DMS79 treated with DMSO at 0.1 percent for 48 hours (cell line): ENCODE measurements around the gene GULP1.

Experiments used
- DNase-seq: peaks from one replicate; lab custom pipeline; 2025; lab: John Stamatoyannopoulos, UW

GULP1 gene

GRCh38 chr2:188473306-188473705 lies 181.6 kb downstream of the GULP1 start:
- DNase-seq = no peak

- DNase-seq = no peak
Measured at GRCh38 chr2:188474316-188474715, 182.6 kb downstream of the GULP1 start.

- DNase-seq = no peak
Measured at GRCh38 chr2:188475945-188476344, 184.3 kb downstream of the GULP1 start.

- no peak for DNase-seq
Measured at GRCh38 chr2:188477564-188478103, 186.0 kb downstream of the GULP1 start.

DNA sequence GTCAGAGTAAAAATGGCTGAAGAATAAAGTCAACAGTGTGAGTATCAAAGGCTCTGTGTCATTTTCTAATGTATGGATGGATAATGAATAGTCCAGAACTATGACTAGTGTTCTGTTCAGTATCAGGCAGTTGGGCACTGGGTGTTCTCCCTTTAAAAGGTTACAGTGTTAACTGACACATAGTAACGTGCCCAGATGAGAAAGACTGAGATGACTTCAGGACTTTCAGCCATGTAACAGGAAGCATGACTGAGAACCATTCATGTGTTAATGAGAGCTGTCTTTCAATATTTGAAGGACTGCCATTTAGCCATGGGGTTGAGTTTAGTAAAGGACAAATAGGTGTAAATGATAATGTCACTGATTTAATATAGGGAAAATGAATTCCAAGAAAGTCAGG lies 187.1 kb downstream of the GULP1 start:
- no peak for DNase-seq

DNA sequence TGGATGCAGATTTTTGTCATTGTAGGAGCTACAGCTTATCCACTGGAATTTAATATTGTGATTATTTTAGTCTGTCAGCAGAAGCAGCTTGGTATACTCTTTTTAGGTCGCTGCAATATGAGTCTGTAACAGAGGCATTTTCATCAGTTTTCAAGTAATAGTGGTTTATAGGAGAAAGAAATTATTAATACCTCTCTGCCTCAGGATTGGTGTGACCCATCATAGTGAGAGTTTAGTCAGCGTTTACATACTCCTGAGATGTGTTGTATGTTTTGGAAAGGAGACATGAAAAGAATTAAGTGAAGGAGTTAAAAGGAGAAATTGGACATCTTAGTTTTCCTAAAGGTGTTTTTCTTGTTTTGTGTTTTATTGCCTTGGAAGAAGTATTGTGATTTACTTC lies 189.8 kb downstream of the GULP1 start:
- no peak for DNase-seq

GRCh38 chr2:188485496-188485895 lies 193.8 kb downstream of the GULP1 start:
- no peak for DNase-seq

DNA sequence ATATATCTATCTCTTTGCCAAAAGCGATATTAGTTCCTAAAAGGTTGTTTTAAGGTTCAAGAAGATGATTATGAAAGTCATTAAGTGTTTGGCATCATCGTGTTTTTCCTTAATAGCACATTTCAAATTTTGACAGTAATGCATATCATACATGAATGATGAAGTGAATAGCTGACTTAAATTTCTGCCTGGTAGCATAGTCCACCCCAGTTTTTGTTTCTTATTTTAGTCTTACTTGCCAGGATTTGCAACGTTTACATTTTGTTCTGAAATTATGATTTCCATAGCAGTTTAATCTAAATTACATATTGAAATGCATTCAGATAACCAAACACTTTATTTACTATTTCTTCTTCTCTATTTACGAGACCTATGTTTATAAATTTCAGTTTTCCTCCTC lies 201.1 kb downstream of the GULP1 start:
- DNase-seq = no peak

GRCh38 chr2:188494906-188495305 lies 203.2 kb downstream of the GULP1 start:
- no peak for DNase-seq

- no peak for DNase-seq
Measured at GRCh38 chr2:188495969-188496431, 204.3 kb downstream of the GULP1 start.

DNA sequence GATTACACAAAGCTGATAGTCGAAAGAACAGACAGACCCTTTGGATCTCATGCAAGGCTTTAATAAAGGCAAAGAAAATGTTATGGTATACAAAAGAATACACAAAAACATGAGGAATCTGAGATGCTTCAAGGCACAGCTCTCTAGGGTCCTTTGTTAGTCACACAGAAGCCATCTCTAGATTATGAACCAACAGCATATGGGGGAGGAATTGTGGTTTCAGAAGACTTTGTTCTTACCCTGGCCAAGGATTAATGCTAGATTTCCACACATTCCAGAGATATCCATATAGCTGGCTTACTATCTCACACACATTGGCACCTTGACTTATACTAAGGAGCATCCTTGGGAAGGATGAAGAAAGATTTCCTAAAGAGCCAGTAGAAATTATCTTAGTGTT lies 206.1 kb downstream of the GULP1 start:
- DNase-seq = no peak

DNA sequence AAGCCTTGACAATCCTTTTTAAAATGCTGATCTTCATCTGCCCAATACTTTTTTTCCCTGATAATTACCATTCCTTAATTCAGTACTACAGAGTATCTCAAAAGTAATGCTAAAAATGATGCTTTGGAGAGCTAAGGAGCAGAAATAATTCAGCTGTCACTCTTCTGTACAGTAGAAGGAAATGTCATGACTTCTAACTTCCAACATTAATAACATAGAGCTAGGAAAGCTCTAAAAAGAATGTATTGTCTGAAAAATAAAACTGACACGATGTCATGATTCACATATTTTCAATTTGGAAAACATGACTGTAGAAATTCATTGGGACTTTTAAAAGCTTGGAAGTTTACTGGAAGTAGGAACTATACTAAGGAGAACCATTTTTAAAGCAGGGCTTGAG lies 212.3 kb downstream of the GULP1 start:
- no peak for DNase-seq

- no peak for DNase-seq
Measured at GRCh38 chr2:188506843-188507242, 215.2 kb downstream of the GULP1 start.

GRCh38 chr2:188511346-188511745 lies 219.7 kb downstream of the GULP1 start:
- no peak for DNase-seq

GRCh38 chr2:188512456-188512855 lies 220.8 kb downstream of the GULP1 start:
- DNase-seq = no peak

DNA sequence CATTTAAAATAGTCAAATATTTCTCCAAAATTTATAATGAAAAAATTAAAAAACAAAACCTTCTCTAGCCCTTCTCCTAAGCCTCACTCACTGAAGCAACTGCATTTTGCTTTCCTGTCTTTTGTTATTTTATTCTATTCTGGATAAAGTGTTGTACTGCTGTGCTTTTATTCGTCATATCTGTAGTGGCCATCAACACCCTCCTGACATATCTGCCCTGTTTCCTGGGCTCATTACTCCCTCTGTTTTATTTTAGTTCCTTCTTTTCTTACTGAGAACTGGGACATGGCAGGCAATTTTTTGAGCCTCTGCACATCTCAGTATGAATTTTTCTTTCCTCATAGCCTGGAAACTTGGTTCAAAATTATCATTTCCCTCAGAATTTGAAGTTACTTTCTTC lies 224.2 kb downstream of the GULP1 start:
- DNase-seq = no peak

DNA sequence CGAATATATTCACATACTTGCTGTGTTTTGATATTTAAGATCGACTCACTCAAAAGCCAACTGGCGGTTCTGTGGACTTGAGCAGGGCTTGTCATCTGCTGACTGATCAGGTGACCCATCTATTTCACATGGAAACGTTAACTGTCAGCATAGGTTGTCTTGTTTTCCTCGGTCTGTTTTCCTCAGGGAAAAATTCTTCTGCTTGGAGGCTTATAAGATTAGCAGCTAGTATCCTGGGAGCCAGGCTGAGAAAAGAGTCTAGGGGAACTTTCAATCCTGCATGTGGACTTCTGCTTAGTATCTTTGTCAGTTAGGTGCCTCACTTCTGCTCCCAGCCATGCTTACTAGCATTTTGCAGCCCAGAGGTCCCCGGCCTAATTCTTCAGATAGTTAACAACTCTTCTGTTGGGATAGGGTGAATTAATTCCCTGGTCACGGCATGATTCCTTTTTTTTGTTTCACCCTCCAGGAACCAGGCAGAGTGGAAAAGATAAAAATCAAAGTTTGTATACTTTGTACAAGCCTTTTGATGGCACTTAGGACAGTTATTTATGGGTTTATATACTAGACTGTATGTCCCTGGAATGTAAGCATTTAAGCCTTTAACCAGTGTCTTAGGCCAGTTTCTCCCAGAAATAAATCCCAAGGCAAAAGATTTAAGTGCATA lies 226.0 kb downstream of the GULP1 start:
- DNase-seq = no peak

DNA sequence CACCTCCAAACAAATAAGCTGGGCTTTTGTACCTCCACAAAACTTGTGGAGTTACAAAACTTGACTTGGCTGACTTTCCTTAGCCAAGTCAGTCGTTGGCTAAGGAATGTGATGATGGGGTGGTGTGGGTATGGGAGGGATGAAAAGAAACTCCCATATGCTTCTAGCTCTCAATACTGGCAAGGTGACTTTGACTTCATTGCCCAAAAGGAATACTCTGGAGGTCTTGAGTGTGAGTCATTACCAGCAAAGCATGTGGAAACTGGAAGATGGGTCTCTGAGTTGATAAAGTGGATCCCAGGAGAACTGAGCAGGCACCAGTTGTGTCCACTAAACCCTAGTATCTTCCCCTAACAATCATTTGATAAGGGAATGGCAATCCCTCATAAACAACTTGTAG lies 226.7 kb downstream of the GULP1 start:
- no peak for DNase-seq

DNA sequence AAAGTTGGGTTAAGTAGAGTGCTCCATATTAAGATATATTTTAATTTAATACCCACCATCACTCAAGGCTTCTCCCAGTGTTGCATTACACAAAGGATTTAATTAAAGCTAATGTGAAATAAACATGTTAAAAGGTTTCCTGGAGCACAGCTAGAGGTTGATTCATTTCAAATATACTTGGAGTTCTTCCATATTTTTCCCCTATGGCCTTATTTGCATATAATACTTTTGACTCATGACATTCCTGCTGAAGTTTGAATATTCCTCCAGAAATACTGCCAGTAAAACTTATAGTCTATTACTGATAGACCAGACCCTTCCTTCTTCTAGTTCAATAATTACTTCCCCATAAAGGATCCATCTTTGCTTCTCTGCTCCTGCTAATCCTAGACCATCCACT lies 227.5 kb downstream of the GULP1 start:
- DNase-seq = no peak

- DNase-seq = no peak
Measured at GRCh38 chr2:188522517-188522916, 230.8 kb downstream of the GULP1 start.

- DNase-seq = no peak
Measured at GRCh38 chr2:188523919-188524318, 232.2 kb downstream of the GULP1 start.

DNA sequence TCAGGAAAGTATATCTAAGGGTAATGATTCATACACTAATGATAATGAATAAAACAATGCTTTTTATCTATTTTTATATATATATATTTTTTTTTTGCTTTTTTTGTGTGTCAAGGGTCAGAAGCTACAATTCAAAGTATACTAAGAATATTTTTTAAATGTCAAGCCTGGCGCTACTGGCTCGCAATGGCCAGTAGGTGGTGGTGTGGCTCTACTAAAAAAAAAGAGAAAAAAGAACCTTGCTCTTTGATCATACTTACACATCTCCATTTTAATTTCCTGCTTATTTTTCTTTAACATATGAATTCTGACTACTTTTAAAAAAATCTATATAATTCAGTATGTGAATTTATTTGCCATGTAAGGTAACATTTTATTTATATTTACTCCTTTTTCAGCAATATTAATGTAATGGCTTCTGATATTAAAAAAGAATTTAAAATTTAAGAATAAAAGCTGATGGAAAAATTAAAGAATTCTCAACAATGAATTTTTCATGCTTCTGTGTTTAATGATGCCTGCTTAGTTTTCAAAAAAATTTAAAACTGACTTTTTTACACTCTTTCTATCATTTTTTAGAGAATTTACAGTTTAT lies 232.9 kb downstream of the GULP1 start:
- DNase-seq = peak; percentile 7

DNA sequence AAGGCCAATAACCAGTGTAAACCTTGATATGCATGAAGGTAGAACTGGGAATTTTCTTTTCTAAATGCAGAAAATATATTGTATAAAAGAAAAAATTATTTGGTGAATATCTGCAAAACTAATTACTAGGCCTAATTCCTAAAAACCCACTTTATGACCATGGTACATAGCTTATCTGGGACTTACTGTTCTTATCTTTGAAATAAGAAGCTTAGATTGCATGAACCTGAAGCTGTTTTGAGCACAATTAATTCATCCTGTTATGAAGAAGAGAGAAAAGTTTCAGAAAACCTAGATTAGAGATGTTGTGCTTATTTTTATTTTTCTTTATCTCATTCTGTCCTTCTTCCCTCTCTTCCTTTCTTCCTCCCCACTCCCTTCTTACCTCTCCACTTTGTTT lies 235.0 kb downstream of the GULP1 start:
- DNase-seq = no peak

DNA sequence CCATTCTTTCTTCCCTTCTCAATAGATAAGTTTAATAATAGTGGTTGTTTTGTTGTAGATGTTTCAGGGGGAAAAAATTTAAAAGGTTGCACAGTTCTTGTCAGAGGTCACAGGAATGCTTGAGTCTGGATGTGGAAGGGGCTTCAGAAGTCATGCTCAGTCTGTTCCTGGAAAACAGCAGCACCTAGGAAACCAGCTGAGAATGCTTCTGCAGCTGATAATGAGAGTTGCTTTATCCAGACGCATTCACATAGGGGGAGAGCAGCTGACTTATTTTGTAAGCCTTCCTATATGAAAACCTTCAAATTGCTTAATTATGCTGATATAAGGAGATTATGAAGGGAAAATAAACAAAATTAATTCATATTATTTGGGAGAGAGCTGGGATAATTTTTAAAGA lies 235.5 kb downstream of the GULP1 start:
- no peak for DNase-seq
